ENCODE results near the gene THRAP3.
A peak's percentile ranks its signal among the peaks of the same experiment; 100 is the strongest.
"Not testable (repeated sequence)": the region's sequence is repeated elsewhere in the genome, so short reads cannot be mapped to it uniquely, and the experiment has no call there.

Gene THRAP3

DNA sequence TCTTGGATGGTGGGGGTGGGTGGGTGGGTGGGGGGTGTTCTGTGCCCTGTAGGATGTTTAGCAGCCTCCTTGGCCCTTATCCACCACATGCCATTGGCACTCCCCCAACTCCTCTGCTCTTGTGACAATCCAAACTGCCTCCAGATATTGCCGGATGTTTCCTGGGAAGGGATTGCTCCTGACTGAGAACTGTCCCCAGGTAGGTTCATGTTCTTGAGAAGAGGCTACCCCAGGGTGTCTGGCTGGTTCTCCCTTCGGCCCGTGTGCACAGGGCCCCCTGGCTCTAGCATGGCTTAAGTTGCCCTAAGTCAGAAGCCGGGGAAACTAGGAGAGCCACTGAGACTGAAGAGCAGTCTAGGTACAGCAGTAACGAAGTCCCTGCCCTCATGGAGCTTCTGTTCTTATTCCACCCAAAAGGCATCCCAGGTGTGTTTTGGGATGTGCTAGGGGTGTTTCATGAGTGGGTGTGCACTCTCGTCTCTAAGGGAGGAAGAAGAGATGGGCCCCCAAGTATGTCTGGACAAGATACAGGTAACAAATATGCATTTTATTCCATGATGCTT, 19.8 kb upstream of the THRAP3 start:
- DNase-seq, result peak in 3 of 56 donors; percentile 9 to 43 (median 15)

- DNase-seq, result no peak
Observed at GRCh38 chr1:36206323-36206858, 17.9 kb upstream of the THRAP3 start.

- DNase-seq, result peak in 24 of 56 donors; percentile 2 to 53 (median 20)
Observed at GRCh38 chr1:36207339-36207738, 16.9 kb upstream of the THRAP3 start.

GRCh38 chr1:36208978-36209703, 15.1 kb upstream of the THRAP3 start:
- no peak for DNase-seq

GRCh38 chr1:36211307-36211706, 12.9 kb upstream of the THRAP3 start:
- DNase-seq, result no peak

DNA sequence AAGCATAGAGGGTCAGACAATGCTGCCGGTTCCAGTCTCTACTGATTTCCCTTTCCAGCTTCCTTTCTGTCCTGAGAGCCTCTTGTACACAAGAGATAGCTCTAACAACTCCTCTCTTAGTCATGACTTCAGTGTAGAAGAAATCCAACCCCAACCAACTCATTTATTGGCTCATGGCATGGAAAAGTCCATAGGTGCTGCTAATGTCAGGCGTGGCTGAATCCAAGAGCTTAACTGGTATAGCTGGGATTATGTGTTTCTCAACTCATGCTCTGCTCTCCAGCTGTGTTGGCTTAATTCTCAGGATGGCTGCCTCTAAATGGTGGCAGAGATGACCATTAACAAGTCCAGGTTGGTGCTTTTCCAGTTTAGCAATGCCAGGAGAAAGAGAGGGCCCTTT, 12.4 kb upstream of the THRAP3 start:
- no peak for DNase-seq

DNA sequence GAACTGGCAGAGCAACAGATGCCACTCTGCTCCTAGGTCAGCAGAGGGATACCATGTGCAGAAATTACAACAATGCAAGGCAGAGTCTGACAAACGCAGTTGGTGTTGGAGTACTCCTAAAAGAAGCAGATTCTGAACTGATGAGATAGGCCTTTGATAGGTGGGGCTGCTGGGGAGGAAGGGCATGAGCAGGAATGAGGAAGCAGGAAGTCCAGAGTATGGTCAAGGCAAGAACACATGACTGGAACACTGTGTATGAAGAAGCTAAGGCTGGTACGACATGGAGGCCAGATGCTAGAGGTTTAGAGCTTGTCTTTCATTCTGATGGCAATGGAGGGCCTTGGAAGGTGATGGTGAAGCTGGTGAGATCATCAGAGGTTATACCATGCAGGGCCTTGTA, 11.5 kb upstream of the THRAP3 start:
- no peak for DNase-seq

GRCh38 chr1:36217670-36218069, 6.6 kb upstream of the THRAP3 start:
- DNase-seq, result peak in 14 of 56 donors; percentile 5 to 43 (median 24)

DNA sequence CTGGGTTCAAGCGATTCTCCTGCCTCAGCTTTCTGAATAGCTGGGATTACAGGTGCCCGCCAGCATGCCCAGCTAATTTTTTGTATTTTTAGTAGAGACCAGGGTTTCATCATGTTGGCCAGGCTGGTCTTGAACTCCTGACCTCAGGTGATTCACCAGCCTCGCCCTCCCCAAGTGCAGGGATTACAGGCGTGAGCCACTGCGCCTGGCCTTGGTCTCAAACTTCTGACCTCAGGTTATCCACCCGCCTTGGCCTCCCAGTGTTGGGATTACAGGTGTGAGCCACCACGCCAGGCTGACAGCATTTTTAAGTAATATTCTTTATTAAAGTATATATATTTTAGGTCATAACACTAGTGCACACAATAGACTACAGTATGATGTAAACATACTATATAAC, 2.3 kb upstream of the THRAP3 start:
- not testable (repeated sequence) for DNase-seq

DNA sequence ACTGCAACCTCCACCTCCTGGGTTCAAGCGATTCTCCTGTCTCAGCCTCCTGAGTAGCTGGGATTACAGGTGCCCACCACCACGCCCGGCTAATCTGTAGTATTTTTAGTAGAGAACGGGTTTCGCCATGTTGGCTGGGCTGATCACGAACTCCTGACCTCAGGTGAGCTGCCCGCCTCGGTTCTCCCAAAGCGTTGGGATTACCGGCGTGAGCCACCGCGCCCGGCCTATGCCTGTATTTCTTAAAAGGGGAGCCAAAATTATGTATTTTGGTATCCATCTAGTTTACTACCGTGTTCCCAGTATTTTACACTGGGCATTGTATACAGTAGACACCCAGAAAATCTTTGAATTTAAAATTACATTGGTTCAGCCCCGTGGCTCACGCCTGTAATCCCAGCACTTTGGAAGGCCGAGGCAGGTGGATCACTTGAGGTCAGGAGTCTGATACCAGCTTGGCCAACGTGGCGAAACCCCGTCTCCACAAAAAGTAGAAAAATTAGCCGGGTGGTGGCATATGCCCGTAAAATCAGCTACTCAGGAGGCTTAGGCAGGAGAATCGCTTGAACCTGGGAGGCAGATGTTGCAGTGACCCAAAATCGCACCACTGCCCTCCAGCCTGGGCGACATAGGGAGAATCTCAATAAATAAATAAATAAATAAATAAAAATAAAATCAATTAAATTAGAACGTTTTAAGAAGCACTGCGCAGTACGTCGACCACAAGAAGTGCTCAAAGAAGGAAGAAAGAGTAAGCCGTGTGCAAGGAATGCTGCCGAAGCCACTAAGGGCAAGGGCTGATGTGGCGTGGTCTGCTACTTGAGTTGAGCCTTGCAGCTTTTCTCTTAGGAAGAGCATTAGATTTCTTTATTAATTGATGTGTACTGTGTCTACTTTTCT, 1.5 kb upstream of the THRAP3 start:
- no peak for DNase-seq

GRCh38 chr1:36223381-36223995, 755 bp upstream of the THRAP3 start:
- peak in 2 of 56 donors; percentile 11 to 30 for DNase-seq

DNA sequence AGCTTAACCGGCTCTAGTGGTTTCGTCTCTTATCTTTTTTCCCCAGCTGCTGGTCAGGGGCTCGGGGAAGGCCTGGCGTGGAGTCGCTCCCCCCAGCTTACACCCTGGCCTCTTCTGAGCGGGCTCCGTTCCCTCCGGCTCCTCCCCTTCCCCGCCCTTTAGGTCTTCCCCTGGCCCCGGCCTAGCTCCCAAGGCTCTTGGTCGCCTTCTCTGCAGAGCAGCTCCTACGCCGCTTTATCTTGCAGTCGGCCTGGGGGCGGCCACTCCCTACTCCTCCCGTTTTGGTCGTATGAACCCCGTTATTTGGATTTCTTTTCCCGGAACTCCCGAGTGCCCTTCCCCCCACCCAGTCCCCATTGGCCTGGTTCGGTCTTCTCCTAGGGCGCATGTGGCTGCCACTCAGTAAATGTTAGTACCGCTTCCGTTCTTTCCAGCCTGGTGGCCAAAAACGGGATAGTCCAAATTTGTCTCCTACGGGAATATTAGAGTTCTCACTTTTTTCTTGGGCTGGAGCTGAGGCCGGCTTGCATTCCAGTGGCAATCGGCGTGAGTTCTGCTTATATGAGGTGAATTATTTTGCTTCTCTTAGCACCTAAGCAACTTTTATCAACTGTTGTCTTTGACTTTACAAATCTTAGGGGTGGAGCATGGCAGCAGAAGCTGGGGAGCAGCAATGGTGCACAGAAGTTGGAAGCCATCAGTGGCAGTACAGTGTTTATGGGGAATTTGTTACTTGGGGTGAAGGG, 467 bp downstream of the THRAP3 start:
- DNase-seq, result peak in 22 of 56 donors; percentile 42 to 94 (median 74)

- DNase-seq, result no peak
Observed at GRCh38 chr1:36225283-36225899, 1.1 kb downstream of the THRAP3 start.

DNA sequence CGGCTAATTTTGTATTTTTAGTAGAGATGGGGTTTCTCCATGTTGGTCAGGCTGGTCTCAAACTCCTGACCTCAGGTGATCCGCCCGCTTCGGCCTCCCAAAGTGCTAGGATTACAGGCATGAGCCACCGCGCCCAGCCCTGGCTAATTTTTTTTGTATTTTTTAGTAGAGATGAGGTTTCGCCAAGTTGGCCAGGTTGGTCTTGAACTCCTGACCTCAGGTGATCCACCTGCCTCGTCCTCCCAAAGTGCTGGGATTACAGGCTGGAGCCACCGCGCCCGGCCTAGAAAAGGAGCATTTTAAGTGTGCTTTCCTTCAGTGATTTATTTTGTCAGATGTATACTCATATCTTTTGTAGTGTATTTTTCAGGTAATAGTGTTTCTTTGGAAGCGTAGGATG, 6.0 kb downstream of the THRAP3 start:
- not testable (repeated sequence) for DNase-seq

DNA sequence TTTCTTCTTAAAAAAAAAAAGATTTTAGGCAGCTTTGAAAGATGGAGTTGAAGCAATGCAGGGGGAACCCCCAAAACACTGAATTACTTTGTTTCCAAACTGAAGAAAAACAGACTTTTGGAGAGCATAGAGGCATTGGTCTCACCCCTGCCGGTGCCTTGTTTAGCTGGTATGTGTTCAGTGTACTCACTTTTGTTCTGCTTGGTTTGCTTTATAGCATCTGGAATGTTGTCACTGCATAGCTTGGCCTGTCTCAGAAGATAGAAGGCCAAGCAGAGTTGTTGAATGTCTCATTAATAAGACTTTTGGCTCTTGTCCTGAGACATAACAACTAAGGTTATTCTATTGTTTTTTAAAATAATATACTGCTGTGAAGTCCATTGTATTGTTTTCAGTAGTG, 6.9 kb downstream of the THRAP3 start:
- no peak for DNase-seq

GRCh38 chr1:36232212-36233095, 8.2 kb downstream of the THRAP3 start:
- DNase-seq, result no peak

GRCh38 chr1:36236302-36236701, 12.1 kb downstream of the THRAP3 start:
- DNase-seq, result no peak

- DNase-seq, result no peak
Observed at GRCh38 chr1:36238433-36238832, 14.2 kb downstream of the THRAP3 start.
